IMR-90 (cell line): Measurements from ENCODE around the gene OSBPL3. TPM values are rescaled to one million over a fixed set of nuclear protein-coding genes. Genes with fewer than 3 reads are reported as not detected.

Experiments
- ATAC-seq: fragments of 200-7000 bp; cut with Tn5 transposase; 2 replicates; pipeline ENCODE4 v1.9.1; 2020; ENCODE audit warnings: low read depth, mild to moderate bottlenecking, moderate library complexity
- BruUV-seq: library from RNA; stranded (reverse); fragments of 400-500 nt; replicated peaks from 2 replicates; lab custom pipeline; 2021; lab: Mats Ljungman, UMichigan
- CTCF ChIA-PET: fragments of 300-600 bp; formaldehyde crosslinking; extraction: SDS; loops from one replicate; lab custom pipeline; 2021; ENCODE audit warnings: antibody characterized with exemption; lab: Yijun Ruan, JAX
- POLR2A ChIA-PET: fragments of 300-600 bp; sonication (Branson Sonifier 250); formaldehyde crosslinking; loops from one replicate; lab custom pipeline; 2022; ENCODE audit warnings: antibody characterized with exemption; ENCODE audit not compliant: unreplicated experiment; lab: Charles Lee
- DNase-seq: peaks from one replicate; pipeline ENCODE4 v3.0.0; 2013
- H2AFZ ChIP-seq: replicated peaks from 2 replicates; pipeline ENCODE3; 2013; ENCODE audit warnings: low read length, mild to moderate bottlenecking; ENCODE audit not compliant: poor library complexity
- H2AK5ac ChIP-seq: 2 replicates; pipeline ENCODE4 v1.6.1; 2013; ENCODE audit warnings: low read depth, low read length, inconsistent platforms
- H2AK9ac ChIP-seq: replicated peaks from 2 replicates; pipeline ENCODE3; 2013; ENCODE audit warnings: mild to moderate bottlenecking, low read depth, low read length, moderate library complexity; ENCODE audit not compliant: poor library complexity
- H2BK120ac ChIP-seq: 2 replicates; pipeline ENCODE4 v1.6.1; 2013; ENCODE audit warnings: low read depth, low read length, inconsistent platforms
- H2BK15ac ChIP-seq: 3 replicates; pipeline ENCODE4 v1.6.1; 2013; ENCODE audit warnings: low read depth, low read length, inconsistent platforms
- H2BK20ac ChIP-seq: 2 replicates; pipeline ENCODE4 v1.6.1; 2013; ENCODE audit warnings: low read depth, mild to moderate bottlenecking, inconsistent platforms, low read length, moderate library complexity
- H2BK5ac ChIP-seq: 2 replicates; pipeline ENCODE4 v1.6.1; 2013; ENCODE audit warnings: mild to moderate bottlenecking, low read depth, low read length, inconsistent platforms; ENCODE audit not compliant: poor library complexity, severe bottlenecking
- H3K14ac ChIP-seq: replicated peaks from 2 replicates; pipeline ENCODE4 v1.6.1; 2013; ENCODE audit warnings: low read depth, low read length, inconsistent platforms
- H3K18ac ChIP-seq: 2 replicates; pipeline ENCODE4 v1.6.1; 2013; ENCODE audit warnings: low read depth, low read length, control low read depth
- H3K23ac ChIP-seq: 2 replicates; pipeline ENCODE4 v1.6.1; 2013; ENCODE audit warnings: low read depth, low read length, inconsistent platforms
- H3K27ac ChIP-seq: 2 replicates; pipeline ENCODE4 v1.5.1; 2013; ENCODE audit warnings: mild to moderate bottlenecking, control low read depth, low read length; ENCODE audit not compliant: insufficient read depth
- H3K27me3 ChIP-seq: 2 replicates; pipeline ENCODE4 v1.6.1; 2013; ENCODE audit warnings: low read length; ENCODE audit not compliant: control insufficient read depth, insufficient read depth
- H3K36me3 ChIP-seq: 2 replicates; pipeline ENCODE4 v1.6.1; 2013; ENCODE audit warnings: low read length, mixed read lengths; ENCODE audit not compliant: control insufficient read depth, insufficient read depth
- H3K4ac ChIP-seq: 2 replicates; pipeline ENCODE4 v1.6.1; 2013; ENCODE audit warnings: low read depth, low read length, inconsistent platforms
- H3K4me1 ChIP-seq: 2 replicates; pipeline ENCODE4 v1.6.1; 2013; ENCODE audit warnings: low read length, mixed read lengths; ENCODE audit not compliant: control insufficient read depth, insufficient read depth
- H3K4me2 ChIP-seq: 2 replicates; pipeline ENCODE4 v1.6.1; 2013; ENCODE audit warnings: low read depth, mild to moderate bottlenecking, control low read depth, low read length, moderate library complexity
- H3K4me3 ChIP-seq: 2 replicates; pipeline ENCODE4 v1.5.1; 2013; ENCODE audit warnings: low read depth, mild to moderate bottlenecking, control low read depth, low read length, moderate library complexity; ENCODE audit not compliant: insufficient read depth
- H3K56ac ChIP-seq: 2 replicates; pipeline ENCODE4 v1.6.1; 2013; ENCODE audit warnings: low read length, inconsistent platforms; ENCODE audit not compliant: insufficient read depth; ENCODE audit errors: extremely low read depth
- H3K79me1 ChIP-seq, 2 experiments: 2 replicates each; pipeline ENCODE4 v1.6.1; 2013; ENCODE audit warnings: low read length in 2 of 2, inconsistent platforms in 1 of 2, low read depth in 1 of 2
- H3K9ac ChIP-seq: 2 replicates; pipeline ENCODE4 v1.6.1; 2013; ENCODE audit warnings: low read depth, low read length, control low read depth
- H3K9me1 ChIP-seq: 2 replicates; pipeline ENCODE4 v1.6.1; 2013; ENCODE audit warnings: low read length, inconsistent platforms; ENCODE audit not compliant: insufficient read depth
- H3K9me3 ChIP-seq: 2 replicates; pipeline ENCODE4 v1.6.1; 2013; ENCODE audit warnings: low read length; ENCODE audit not compliant: control insufficient read depth, insufficient read depth
- H4K20me1 ChIP-seq: 2 replicates; pipeline ENCODE4 v1.6.1; 2013; ENCODE audit warnings: low read length, inconsistent platforms; ENCODE audit not compliant: insufficient read depth
- H4K5ac ChIP-seq: 2 replicates; pipeline ENCODE4 v1.6.1; 2013; ENCODE audit warnings: mild to moderate bottlenecking, low read depth, low read length, control low read depth
- H4K8ac ChIP-seq, 2 experiments: 2 replicates each; pipeline ENCODE4 v1.6.1; 2013; ENCODE audit warnings: low read depth in 2 of 2, low read length in 2 of 2, control low read depth in 1 of 2, inconsistent platforms in 1 of 2
- H4K91ac ChIP-seq: 2 replicates; pipeline ENCODE4 v1.6.1; 2013; ENCODE audit warnings: low read depth, low read length, inconsistent platforms; ENCODE audit not compliant: insufficient read depth
- MAZ ChIP-seq: IDR thresholded peaks from 2 replicates; pipeline ENCODE4 v1.6.1; 2012; ENCODE audit warnings: low read depth, mild to moderate bottlenecking, low read length, improper control_type of control experiment, moderate library complexity, borderline replicate concordance
- SMC3 ChIP-seq: fragments of 150-350 bp; IDR thresholded peaks from 2 replicates; pipeline ENCODE4 v1.6.1; 2016; ENCODE audit warnings: low read depth, mild to moderate bottlenecking, antibody characterized with exemption, low read length, moderate library complexity
- WGBS, 2 experiments: methylation state at CpG; one replicate each; pipeline versions ENCODE4 v1.1.5 to v1.1.7; 2013; ENCODE audit warnings: missing lambda C conversion rate in 2 of 2; ENCODE audit not compliant: insufficient read length in 1 of 2; ENCODE audit errors: extremely low coverage in 2 of 2; 5-methylcytosine and 5-hydroxymethylcytosine counted together
- dilution Hi-C: fragments of 300-500 bp; cut with HindIII; formaldehyde crosslinking; loops from one replicate; pipeline ENCODE4 v1.14.3; 2018; ENCODE audit warnings: low sequenced_read_pairs; ENCODE audit not compliant: unreplicated experiment
- in situ Hi-C: fragments of 300-500 bp; cut with MboI; formaldehyde crosslinking; loops from 3 replicates; pipeline ENCODE4 v1.14.3; 2019; ENCODE audit warnings: low sequenced_read_pairs, inconsistent platforms, mixed read lengths
- intact Hi-C: fragments of 100-400 bp; cut with micrococcal nuclease; formaldehyde crosslinking; loops from 2 replicates; pipeline ENCODE4 v1.10.0; 2022
- polyA plus RNA-seq, 3 experiments: library from polyadenylated mRNA; depleted of rRNA; stranded (reverse); fragments of >200 nt; gene quantifications; 2 replicates each; pipeline ENCODE4 v1.2.3, GENCODE V29; 2012; ENCODE audit warnings: low replicate concordance in 1 of 3
- total RNA-seq: library from RNA; depleted of rRNA; stranded (reverse); fragments of >200 nt; gene quantifications from 2 replicates; pipeline ENCODE4 v1.2.3, GENCODE V29; 2012

Gene OSBPL3
- total and polyA plus RNA-seq, 2 of the 4 experiments (the other 2 are of a cell fraction) = 18.0 to 29.9 TPM

- peak overlapping the region; percentile 72 for H4K91ac ChIP-seq
- H2BK15ac ChIP-seq = peak overlapping the region; percentile 63; the same call in 1 of the 3 replicates
- ChIA-PET POLR2A (no interaction called here), CTCF (interaction anchor here (0.7 to 1.6 kb wide), 3 partner anchors 11 to 267 kb away, joined by 3 to 4 read pairs (median 4); no protein-coding TSS in a partner anchor)
- in situ Hi-C loops = no loop called here
- peak overlapping the region; percentile 74 for H2BK5ac ChIP-seq
- H4K5ac ChIP-seq = no peak overlapping the region
- no peak for ATAC-seq
- TF ChIP-seq MAZ (no peak), SMC3 (no peak)
- BruUV-seq = no TSS peak
- no peak overlapping the region for H3K23ac ChIP-seq
- peak overlapping the region; percentile 52; the same call in 1 of the 2 replicates for H3K18ac ChIP-seq
- H3K27ac ChIP-seq = peak overlapping the region; percentile 5; the same call in 1 of the 2 replicates
- peak overlapping the region; percentile 57 for H2AK9ac ChIP-seq
- H3K9me3 ChIP-seq = no peaks in the 10 kb centered on the region
- H3K36me3 ChIP-seq = peaks cover 5% of the 10 kb centered on the region; the same call in 1 of the 2 replicates
- H3K4me1 ChIP-seq = peaks cover 23% of the 10 kb centered on the region
- H3K4me3 ChIP-seq = no peak overlapping the region
- H2AFZ ChIP-seq = no peak overlapping the region
- 100% methylated on average over 1 of the region's 2 CpGs; no CpG with 5 or more reads in 1 of the 2 experiments for WGBS, 2 experiments
- DNase-seq = no peak
- peak overlapping the region in 1 of 2 experiments; percentile 60; a peak in 2 of 4 replicates for H4K8ac ChIP-seq
- H3K9ac ChIP-seq = no peak overlapping the region
- no peak overlapping the region for H3K4me2 ChIP-seq
- intact Hi-C loops = no loop called here
- peak overlapping the region; percentile 75 for H2BK20ac ChIP-seq
- no peaks in the 10 kb centered on the region for H4K20me1 ChIP-seq
- H3K79me1 ChIP-seq = peaks cover 0 to 50% of the 10 kb centered on the region in 2 experiments; a peak in 2 of 4 replicates
- no peaks in the 10 kb centered on the region for H3K27me3 ChIP-seq
- peak overlapping the region; percentile 54 for H3K14ac ChIP-seq
- dilution Hi-C loops = no loop called here
- H3K9me1 ChIP-seq = peaks cover 31% of the 10 kb centered on the region
- H2BK120ac ChIP-seq = peak overlapping the region; percentile 78
- no peak overlapping the region for H3K56ac ChIP-seq
- peak overlapping the region; percentile 85; the same call in 1 of the 2 replicates for H2AK5ac ChIP-seq
- H3K4ac ChIP-seq = peak overlapping the region; percentile 81
Observed at GRCh38 chr7:24827027-24827426, 153.0 kb downstream of the OSBPL3 start.
